Activated CD4-positive, alpha-beta T cell treated with anti-CD3 and anti-CD28 coated beads, Interleukin-2, amount 10 ng/mL, durations not matched to agents 24 days and 14 days (primary cell): Measurements from ENCODE around the gene PPP5C. TPM values are rescaled to one million over a fixed set of nuclear protein-coding genes. Genes with fewer than 3 reads are reported as not detected.
"Not testable (repeated sequence)": the region's sequence is repeated elsewhere in the genome, so short reads cannot be mapped to it uniquely, and the experiment has no call there.

Experiments used
- DNase-seq: peaks from one replicate; pipeline ENCODE4 v3.0.0; 2022
- H3K27ac Mint-ChIP-seq: one replicate; pipeline ENCODE4 v1.8.0; 2022; ENCODE audit warnings: mild to moderate bottlenecking, mixed read lengths
- H3K27me3 Mint-ChIP-seq: one replicate; pipeline ENCODE4 v1.8.0; 2022; ENCODE audit warnings: mixed read lengths
- H3K36me3 Mint-ChIP-seq: one replicate; pipeline ENCODE4 v1.8.0; 2022; ENCODE audit warnings: low read depth, mild to moderate bottlenecking, mixed read lengths
- H3K4me1 Mint-ChIP-seq: one replicate; pipeline ENCODE4 v1.8.0; 2021; ENCODE audit warnings: mixed read lengths
- H3K4me3 Mint-ChIP-seq: one replicate; pipeline ENCODE4 v1.8.0; 2022; ENCODE audit warnings: mild to moderate bottlenecking, moderate library complexity, mixed read lengths
- H3K9me3 Mint-ChIP-seq: one replicate; pipeline ENCODE4 v1.8.0; 2021; ENCODE audit warnings: mixed read lengths
- intact Hi-C: fragments of 100-400 bp; cut with micrococcal nuclease; formaldehyde crosslinking; loops from one replicate; pipeline ENCODE4 v1.15.1; 2023
- total RNA-seq: library from RNA; stranded (reverse); gene quantifications from 2 replicates; pipeline ENCODE4 v1.2.3, GENCODE V29; 2022

PPP5C gene
- 160 and 169 TPM in 2 replicates for total RNA-seq

DNA sequence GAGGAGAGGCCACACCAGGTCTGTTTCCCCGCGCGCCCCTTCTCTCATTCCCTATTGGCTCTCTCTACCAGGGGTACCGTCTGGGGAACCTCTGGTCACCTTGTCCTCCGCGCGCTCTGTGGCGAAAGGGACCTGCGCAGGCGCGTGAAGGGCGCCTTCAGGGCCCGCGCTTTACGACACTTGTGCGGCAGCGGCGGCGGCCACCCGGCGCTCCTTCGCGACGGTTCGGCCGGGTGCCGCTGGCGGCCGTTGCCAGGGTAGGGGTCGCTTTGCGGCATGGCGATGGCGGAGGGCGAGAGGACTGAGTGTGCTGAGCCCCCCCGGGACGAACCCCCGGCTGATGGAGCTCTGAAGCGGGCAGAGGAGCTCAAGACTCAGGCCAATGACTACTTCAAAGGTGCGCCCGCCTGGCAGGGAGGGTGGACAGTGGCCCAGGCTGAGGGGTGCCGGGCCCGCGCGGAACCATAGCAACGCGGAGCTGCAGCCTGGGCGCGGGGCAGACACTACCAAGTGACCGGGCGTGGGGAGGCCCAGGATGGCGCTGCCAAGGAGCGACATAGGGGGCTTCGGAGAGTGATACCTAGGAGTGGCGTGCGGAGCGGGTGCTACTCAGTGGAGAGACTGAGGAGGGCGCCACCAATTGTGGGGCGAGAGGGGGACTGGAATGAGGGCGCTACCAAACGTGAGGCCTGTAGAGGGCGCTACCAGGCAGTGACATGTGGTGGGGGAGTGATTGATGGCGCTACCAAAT, at the start of gene PPP5C:
PPP5C (plus strand) TSS at position 267 of the 751 bp plus-strand sequence; CDS start at position 277, 10 bp downstream.
- intact Hi-C loops: loop anchor here (1.0 to 10.0 kb wide), 3 partner anchors 48 to 462 kb away; partner anchors contain the start of genes DACT3 and IRF2BP1
- no peaks in the 10 kb centered on the region for H3K9me3 Mint-ChIP-seq
- peak within 1 kb of the TSS; percentile 93 for H3K27ac Mint-ChIP-seq
- peak within 1 kb of the TSS; percentile 93 for H3K4me3 Mint-ChIP-seq
- peaks cover 30% of the 10 kb centered on the region for H3K36me3 Mint-ChIP-seq
- H3K27me3 Mint-ChIP-seq: peaks cover 19% of the 10 kb centered on the region
- peak; percentile 96 for DNase-seq
- peaks cover 50% of the 10 kb centered on the region for H3K4me1 Mint-ChIP-seq

- peaks cover 28% of the 10 kb centered on the region for H3K27me3 Mint-ChIP-seq
- H3K9me3 Mint-ChIP-seq: no peaks in the 10 kb centered on the region
- no peak overlapping the region for H3K4me3 Mint-ChIP-seq
- no peak for DNase-seq
- intact Hi-C loops: no loop called here
- no peaks in the 10 kb centered on the region for H3K4me1 Mint-ChIP-seq
- no peak overlapping the region for H3K27ac Mint-ChIP-seq
- no peaks in the 10 kb centered on the region for H3K36me3 Mint-ChIP-seq
Measured at GRCh38 chr19:46297700-46298478, 49.0 kb upstream of the PPP5C start.

DNA sequence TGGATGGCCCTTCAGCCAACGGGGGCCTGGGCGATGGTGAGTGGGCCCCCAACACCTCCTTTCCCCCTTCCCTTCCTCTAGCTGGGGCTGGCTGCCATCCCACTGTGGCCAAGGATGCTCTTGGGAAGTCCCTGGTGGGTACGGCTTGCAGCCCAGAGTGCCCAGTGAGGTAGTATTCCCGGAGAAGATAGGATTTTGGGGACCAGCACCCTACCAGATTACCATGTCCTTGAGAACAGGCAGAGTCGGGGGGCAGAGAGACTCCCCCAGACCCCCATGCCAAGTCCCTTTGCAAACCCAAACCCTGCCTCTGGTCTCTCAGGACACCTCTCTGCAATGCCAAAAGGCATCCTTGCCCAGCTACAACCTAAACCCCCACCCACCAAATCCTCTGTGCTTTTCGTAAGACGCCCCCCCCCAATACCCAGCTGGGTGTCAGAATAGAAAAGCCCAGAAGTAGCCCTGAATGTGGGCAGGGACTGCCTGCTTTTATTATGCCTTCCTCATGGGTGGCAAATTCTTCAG, 48.3 kb upstream of the PPP5C start:
- H3K4me3 Mint-ChIP-seq: no peak overlapping the region
- no peaks in the 10 kb centered on the region for H3K4me1 Mint-ChIP-seq
- no peaks in the 10 kb centered on the region for H3K36me3 Mint-ChIP-seq
- H3K9me3 Mint-ChIP-seq: no peaks in the 10 kb centered on the region
- H3K27me3 Mint-ChIP-seq: peaks cover 28% of the 10 kb centered on the region
- intact Hi-C loops: no loop called here
- no peak overlapping the region for H3K27ac Mint-ChIP-seq
- no peak for DNase-seq

GRCh38 chr19:46299004-46299509, 47.8 kb upstream of the PPP5C start:
- Mint-ChIP-seq H3K27ac (no peak overlapping the region), H3K4me3 (no peak overlapping the region), H3K4me1 (no peaks in the 10 kb centered on the region), H3K36me3 (no peaks in the 10 kb centered on the region), H3K9me3 (no peaks in the 10 kb centered on the region), H3K27me3 (peaks cover 28% of the 10 kb centered on the region)
- intact Hi-C loops: no loop called here
- DNase-seq: no peak

- no peak overlapping the region for H3K4me3 Mint-ChIP-seq
- intact Hi-C loops: no loop called here
- no peaks in the 10 kb centered on the region for H3K36me3 Mint-ChIP-seq
- no peaks in the 10 kb centered on the region for H3K4me1 Mint-ChIP-seq
- peaks cover 27% of the 10 kb centered on the region for H3K27me3 Mint-ChIP-seq
- no peak overlapping the region for H3K27ac Mint-ChIP-seq
- H3K9me3 Mint-ChIP-seq: no peaks in the 10 kb centered on the region
- no peak for DNase-seq
Measured at GRCh38 chr19:46299695-46300094, 47.2 kb upstream of the PPP5C start.

DNA sequence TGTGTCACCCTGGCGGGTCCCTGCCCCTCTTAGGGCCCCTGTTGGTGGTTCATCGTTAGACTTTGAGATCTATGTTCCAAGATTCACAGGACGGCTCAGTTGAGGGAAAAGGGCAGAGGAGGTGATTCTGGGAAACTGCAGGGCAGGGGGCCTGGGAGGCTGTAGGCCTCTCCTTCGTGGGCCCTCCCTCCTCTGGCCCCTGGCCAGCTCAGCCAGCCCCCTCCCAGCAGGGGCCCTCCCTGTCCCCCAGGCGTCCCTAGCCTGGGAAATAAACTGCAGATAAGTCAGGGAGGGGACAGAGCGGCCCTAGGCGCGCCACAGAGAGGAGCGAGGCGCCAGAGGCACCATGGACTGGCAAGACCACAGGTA, 43.6 kb upstream of the PPP5C start:
- Mint-ChIP-seq H3K4me1 (no peaks in the 10 kb centered on the region), H3K36me3 (no peaks in the 10 kb centered on the region), H3K9me3 (peaks cover 10% of the 10 kb centered on the region), H3K4me3 (no peak overlapping the region), H3K27ac (no peak overlapping the region), H3K27me3 (peaks cover 9% of the 10 kb centered on the region)
- DNase-seq: no peak
- intact Hi-C loops: no loop called here

DNA sequence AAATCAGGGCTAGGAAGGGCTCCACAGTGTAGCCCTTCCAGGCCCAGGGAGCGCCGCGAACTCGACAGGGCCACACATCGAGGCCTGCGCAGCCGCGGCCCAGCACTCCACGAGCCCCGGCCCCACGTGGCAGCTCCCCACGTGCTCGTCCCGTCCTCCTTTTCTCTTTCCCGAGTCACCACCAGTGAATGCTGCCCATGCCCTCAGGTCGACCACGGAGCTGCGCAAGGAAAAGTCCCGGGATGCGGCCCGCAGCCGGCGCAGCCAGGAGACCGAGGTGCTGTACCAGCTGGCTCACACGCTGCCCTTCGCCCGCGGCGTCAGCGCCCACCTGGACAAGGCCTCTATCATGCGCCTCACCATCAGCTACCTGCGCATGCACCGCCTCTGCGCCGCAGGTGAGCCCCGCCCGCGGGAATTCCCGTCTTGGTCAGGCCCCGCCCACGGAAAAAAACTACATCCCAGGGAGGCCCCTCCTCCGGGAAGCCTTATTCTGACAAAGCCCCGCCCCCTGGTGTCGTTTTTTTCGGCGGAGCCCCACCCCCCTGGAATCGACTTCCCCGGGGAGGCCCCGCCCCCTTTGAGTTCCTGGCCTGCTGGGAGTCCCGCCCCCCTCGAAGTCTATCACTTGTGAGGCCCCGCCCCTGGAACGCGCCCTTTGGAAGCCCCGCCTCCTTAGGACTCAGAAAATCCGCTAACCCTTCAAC, 43.0 kb upstream of the PPP5C start:
- DNase-seq: no peak
- intact Hi-C loops: no loop called here
- Mint-ChIP-seq H3K27me3 (peaks cover 8% of the 10 kb centered on the region), H3K4me1 (no peaks in the 10 kb centered on the region), H3K9me3 (peaks cover 10% of the 10 kb centered on the region), H3K27ac (no peak overlapping the region), H3K36me3 (no peaks in the 10 kb centered on the region), H3K4me3 (no peak overlapping the region)

DNA sequence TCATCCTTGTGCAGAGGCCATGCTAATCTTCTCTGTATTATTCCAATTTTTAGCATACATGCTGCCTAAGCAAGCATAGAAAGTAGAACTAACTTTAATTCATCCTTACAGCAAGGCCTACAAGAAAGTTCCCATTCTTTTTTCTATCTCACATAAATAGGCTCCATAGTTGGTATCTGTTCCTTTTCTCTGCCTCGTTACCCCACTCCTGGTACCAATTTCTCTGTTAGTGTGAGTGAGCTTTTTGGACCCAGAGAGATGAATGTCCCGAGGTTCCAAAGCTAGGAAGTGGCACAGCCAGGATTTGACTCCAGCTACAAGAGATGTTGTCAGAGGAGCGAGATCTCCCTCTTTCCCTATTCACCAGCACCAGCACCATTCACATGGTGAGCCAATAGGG, 40.4 kb upstream of the PPP5C start:
- H3K36me3 Mint-ChIP-seq: no peaks in the 10 kb centered on the region

DNA sequence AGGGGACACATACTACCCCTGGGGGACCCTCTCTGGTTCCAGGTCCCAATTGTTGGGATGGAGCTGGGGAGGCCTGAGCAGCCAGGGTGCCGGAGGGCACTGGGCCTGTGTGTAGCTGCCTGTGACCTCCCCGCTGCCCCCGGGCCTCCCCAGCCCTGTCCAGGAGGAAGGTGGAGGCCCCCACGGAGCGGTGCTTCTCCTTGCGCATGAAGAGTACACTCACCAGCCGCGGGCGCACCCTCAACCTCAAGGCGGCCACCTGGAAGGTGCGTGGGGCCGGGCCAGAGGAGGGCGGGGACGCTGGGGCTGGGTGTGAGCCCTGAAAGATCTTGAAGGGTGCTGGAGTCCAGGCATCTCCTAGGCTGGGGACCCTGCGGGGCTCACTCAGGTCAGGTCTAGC, 38.4 kb upstream of the PPP5C start:
- Mint-ChIP-seq H3K27ac (no peak overlapping the region), H3K9me3 (peaks cover 10% of the 10 kb centered on the region), H3K27me3 (no peaks in the 10 kb centered on the region), H3K4me3 (no peak overlapping the region), H3K4me1 (no peaks in the 10 kb centered on the region), H3K36me3 (no peaks in the 10 kb centered on the region)
- DNase-seq: no peak
- intact Hi-C loops: no loop called here

More for the DNA sequence above, 40.4 kb upstream of the PPP5C start:
- Mint-ChIP-seq H3K4me3 (no peak overlapping the region), H3K27ac (no peak overlapping the region), H3K27me3 (no peaks in the 10 kb centered on the region), H3K9me3 (peaks cover 10% of the 10 kb centered on the region), H3K4me1 (no peaks in the 10 kb centered on the region)
- no peak for DNase-seq
- intact Hi-C loops: no loop called here

- no peak for DNase-seq
- H3K9me3 Mint-ChIP-seq: peaks cover 10% of the 10 kb centered on the region
- intact Hi-C loops: no loop called here
- H3K27ac Mint-ChIP-seq: no peak overlapping the region
- no peaks in the 10 kb centered on the region for H3K27me3 Mint-ChIP-seq
- no peaks in the 10 kb centered on the region for H3K4me1 Mint-ChIP-seq
- no peaks in the 10 kb centered on the region for H3K36me3 Mint-ChIP-seq
- H3K4me3 Mint-ChIP-seq: no peak overlapping the region
Measured at GRCh38 chr19:46309056-46309455, 37.8 kb upstream of the PPP5C start.

GRCh38 chr19:46311444-46311843, 35.4 kb upstream of the PPP5C start:
- no peak for DNase-seq
- Mint-ChIP-seq H3K36me3 (no peaks in the 10 kb centered on the region), H3K9me3 (peaks cover 3% of the 10 kb centered on the region), H3K27me3 (peaks cover 2% of the 10 kb centered on the region), H3K4me1 (no peaks in the 10 kb centered on the region), H3K4me3 (no peak overlapping the region), H3K27ac (no peak overlapping the region)
- intact Hi-C loops: no loop called here

DNA sequence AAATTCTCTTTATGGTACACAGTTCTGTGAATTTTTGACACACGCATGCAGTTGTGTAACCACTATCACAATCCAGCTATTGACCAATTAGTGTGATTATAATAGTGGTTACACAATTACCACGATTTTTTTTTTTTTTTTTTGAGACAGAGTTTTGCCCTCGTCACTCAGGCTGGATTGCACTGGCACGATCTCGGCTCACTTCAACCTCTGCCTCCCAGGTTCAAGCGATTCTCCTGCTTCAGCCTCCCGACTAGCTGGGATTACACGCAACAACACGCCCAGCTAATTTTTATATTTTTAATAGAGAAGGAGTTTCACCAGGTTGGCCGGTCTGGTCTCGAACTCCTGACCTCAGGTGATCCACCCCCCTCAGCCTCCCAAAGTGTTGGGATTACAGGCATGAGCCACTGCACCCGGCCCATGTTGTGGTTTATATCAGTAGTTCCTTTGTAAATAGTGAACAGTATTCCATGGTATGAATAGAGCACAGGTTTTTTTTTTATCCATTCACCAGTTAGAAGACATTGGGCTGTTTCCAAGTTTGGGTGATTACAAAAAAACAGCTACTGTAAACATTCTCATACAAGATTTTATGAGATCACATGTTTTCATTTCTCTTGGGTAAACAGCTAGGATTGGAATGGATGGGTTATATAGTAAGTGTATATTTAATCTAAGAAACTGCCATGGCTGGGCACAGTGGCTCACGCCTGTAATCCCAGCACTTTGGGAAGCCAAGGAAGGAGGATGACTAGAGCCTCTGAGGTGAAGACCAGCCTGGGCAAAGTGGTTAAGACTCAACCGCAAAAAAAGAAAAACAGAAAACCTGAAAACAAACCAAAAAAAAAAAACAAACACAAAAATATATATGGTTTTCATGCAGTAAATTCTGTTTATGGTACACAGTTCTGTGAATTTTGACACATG, 33.1 kb upstream of the PPP5C start:
- H3K36me3 Mint-ChIP-seq, H3K9me3 Mint-ChIP-seq, DNase-seq, H3K4me3 Mint-ChIP-seq, intact Hi-C loops, H3K27ac Mint-ChIP-seq, H3K4me1 Mint-ChIP-seq, H3K27me3 Mint-ChIP-seq: not testable (repeated sequence)

DNA sequence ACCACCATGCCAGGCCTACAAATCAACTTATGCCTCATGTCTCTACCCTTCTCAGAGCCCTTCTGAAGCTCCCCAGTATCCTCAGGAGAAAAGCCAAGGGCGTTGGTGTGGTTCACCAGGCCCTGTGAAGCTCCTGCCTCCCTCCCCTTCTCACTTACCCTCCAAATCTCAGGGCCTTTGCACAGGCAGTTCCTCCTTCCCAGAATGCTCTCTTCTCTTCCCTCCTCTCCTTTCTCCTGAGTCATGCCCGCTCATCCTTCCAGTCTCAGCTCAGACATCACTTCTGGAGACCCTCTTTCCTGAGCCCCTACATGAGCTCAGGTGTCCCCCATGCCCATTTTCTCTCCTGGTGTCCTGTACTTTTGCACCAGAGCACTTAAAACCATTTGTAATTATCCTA, 29.5 kb upstream of the PPP5C start:
- no peaks in the 10 kb centered on the region for H3K9me3 Mint-ChIP-seq
- H3K4me3 Mint-ChIP-seq: no peak overlapping the region
- peaks cover 2% of the 10 kb centered on the region for H3K27me3 Mint-ChIP-seq
- no peak overlapping the region for H3K27ac Mint-ChIP-seq
- no peak for DNase-seq
- no peaks in the 10 kb centered on the region for H3K4me1 Mint-ChIP-seq
- no peaks in the 10 kb centered on the region for H3K36me3 Mint-ChIP-seq
- intact Hi-C loops: no loop called here
